ENCODE data around the gene CES4A.
A peak's percentile ranks its signal among the peaks of the same experiment; 100 is the strongest.

Gene CES4A

GRCh38 chr16:66968847-66969246 lies 19.5 kb upstream of the CES4A start:
- H3K27ac ChIP-seq = no peak overlapping the region
- TF ChIP-seq ZFX (IDR thresholded peaks at IDR 0.05; ENCODE audit: borderline replicate concordance) = no peak

DNA sequence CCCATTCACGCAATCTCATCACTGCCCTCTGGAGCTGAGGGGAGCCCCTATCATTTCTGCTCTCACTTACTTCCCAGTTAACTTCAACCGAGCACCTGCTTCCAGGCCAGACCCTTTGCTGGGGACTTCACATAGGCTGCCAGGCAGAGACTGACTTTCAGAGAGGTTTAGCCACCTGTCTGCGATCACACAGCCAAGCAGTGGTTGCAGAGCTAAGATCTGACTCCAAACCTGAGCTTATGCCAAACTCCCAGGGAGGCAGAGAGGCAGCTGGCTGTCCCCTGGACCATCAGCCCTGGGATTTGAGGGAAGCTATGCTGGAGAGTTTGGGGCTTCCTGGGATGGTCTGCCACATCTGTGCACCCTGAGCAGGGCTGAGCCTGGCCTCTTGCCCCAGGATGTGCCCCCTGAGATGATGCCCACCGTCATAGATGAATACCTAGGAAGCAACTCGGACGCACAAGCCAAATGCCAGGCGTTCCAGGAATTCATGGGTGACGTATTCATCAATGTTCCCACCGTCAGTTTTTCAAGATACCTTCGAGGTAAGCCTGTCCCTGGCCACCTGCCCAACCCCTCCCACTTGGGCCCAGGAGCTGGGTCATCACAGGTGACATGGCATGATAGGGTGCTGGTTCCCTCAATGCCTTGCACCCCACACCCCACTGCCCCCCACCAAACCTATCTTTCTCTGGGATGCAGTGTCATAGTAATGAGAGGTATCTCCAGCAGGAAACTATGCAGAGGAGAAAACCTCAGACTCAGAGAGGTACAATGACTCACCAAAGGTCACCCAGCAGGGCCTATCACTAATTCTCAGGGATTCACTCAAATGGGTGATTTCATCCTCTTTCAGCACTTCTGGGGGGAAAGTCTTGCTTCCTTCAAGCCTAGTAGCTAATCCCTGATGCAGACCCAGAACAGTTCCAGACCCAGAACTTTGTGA lies 17.3 kb upstream of the CES4A start:
- TF ChIP-seq ZFX (IDR thresholded peaks at IDR 0.05; ENCODE audit: borderline replicate concordance) = no peak
- no peak for TF ChIP-seq CTCF (IDR thresholded peaks at IDR 0.05)
- no peak overlapping the region for H3K27ac ChIP-seq

DNA sequence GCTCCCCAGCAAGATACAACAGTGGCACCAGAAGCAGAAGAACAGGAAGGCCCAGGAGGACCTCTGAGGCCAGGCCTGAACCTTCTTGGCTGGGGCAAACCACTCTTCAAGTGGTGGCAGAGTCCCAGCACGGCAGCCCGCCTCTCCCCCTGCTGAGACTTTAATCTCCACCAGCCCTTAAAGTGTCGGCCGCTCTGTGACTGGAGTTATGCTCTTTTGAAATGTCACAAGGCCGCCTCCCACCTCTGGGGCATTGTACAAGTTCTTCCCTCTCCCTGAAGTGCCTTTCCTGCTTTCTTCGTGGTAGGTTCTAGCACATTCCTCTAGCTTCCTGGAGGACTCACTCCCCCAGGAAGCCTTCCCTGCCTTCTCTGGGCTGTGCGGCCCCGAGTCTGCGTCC lies 15.4 kb upstream of the CES4A start:
- TF ChIP-seq ZFX (IDR thresholded peaks at IDR 0.05; ENCODE audit: borderline replicate concordance) = no peak
- no peak for TF ChIP-seq CTCF (IDR thresholded peaks at IDR 0.05)
- no peak overlapping the region; the same call in 1 of the 2 replicates for H3K27ac ChIP-seq

GRCh38 chr16:66973716-66974115 lies 14.7 kb upstream of the CES4A start:
- TF ChIP-seq CTCF (IDR thresholded peaks at IDR 0.05) (no peak), ZFX (IDR thresholded peaks at IDR 0.05; ENCODE audit: borderline replicate concordance) (no peak)
- H3K27ac ChIP-seq = peak overlapping the region; percentile 60

DNA sequence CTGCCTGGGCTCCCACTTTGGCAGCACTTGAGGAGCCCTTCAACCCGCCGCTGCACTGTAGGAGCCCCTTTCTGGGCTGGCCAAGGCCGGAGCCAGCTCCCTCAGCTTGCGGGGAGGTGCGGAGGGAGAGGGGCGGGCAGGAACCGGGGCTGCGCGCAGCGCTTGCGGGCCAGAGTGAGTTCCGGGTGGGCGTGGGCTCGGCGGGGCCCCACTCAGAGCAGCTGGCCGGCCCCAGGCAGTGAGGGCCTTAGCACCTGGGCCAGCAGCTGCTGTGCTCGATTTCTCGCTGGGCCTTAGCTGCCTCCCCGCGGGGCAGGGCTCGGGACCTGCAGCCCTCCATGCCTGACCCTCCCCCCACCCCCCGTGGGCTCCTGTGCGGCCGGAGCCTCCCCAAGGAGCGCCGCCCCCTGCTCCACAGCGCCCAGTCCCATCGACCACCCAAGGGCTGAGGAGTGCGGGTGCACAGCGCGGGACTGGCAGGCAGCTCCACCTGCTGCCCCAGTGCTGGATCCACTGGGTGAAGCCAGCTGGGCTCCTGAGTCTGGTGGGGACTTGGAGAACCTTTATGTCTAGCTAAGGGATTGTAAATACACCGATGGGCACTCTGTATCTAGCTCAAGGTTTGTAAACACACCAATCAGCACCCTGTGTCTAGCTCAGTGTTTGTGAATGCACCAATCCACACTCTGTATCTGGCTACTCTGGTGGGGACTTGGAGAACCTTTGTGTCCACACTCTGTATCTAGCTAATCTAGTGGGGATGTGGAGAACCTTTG lies 14.0 kb upstream of the CES4A start:
- peak overlapping the region; percentile 60 for H3K27ac ChIP-seq

GRCh38 chr16:66974932-66975246 lies 13.5 kb upstream of the CES4A start:
- H3K27ac ChIP-seq = peak overlapping the region; percentile 60

DNA sequence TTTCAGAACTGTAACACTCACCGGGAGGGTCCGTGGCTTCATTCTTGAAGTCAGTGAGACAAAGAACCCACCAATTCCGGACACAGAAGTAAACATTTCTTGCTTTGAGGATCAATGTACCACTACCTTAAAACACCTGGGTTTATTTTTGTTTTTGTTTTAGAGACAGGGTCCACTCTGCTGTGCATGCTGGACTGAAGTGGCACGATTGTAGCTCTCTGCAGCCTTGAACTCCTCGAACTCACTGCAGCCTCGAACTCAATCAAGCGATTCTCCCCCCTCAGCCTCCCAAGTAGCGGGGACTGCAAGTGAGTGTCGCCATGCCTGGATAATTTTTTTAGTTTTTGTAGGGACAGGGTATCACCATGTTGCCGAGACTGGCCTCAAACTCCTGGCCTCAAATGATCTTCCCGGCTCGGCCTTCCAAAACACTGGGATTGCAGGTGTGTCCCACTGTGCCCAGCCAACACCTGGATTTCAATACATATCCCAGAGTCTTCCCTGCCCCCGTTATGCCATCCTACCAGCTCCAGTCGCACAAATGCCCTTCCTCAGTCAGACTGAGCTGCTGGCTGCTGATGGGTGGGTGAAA lies 13.0 kb upstream of the CES4A start:
- H3K27ac ChIP-seq = peak overlapping the region; percentile 60
- TF ChIP-seq CTCF (IDR thresholded peaks at IDR 0.05) = no peak
- no peak for TF ChIP-seq ZFX (IDR thresholded peaks at IDR 0.05; ENCODE audit: borderline replicate concordance)

DNA sequence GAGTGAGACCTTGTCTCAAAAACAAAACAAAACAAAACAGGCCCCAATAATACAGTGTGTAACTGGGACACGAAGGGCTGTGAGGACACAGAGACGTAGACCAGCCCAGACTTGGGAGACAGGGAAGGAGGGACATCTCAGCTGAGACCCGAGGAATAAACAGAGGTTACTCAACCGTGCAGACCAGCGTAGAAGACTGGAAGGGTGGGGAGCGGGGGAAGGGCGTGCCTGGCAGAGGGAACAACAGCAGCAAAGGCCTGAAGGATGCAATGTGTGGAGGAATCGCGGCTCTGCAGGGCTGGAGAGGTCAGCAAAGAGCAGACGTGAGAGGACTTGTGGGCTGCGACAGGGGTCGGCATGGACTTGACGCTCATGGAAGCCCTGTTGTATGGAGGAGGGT lies 11.6 kb upstream of the CES4A start:
- 0 out of 2 replicates have a peak overlapping the region, but pooled peaks have one; percentile 15 for H3K27ac ChIP-seq
- TF ChIP-seq CTCF (IDR thresholded peaks at IDR 0.05) (no peak), ZFX (IDR thresholded peaks at IDR 0.05; ENCODE audit: borderline replicate concordance) (no peak)
